ENCODE measurements around the gene EXOC4. TPM values are rescaled to one million over a fixed set of nuclear protein-coding genes. Genes with fewer than 3 reads are reported as not detected.

Gene EXOC4
- total and polyA plus RNA-seq, 2 of the 8 experiments (the other 6 are each of a cell fraction or from before 2014, with no cell fraction given) = 27.0 to 67.3 TPM

DNA sequence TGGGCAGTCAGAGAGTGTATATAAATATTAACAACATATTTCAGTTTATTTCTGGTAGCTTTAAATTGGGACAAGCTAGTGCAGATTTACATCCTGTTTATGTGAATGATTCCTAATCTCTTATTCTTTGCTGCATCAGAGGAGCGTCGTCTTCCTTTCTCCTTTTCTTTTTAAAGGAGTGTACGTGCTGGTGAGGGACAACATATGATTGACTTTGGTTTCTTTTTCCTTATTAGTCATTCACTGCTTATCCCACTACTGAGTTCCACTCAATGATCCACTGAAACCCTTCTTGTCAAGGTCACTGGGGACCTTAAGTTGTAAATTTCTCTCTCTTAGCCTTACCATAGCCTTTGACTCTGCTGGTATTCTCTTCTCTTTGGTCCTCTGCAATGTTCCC, 116.3 kb downstream of the EXOC4 start (continued):
- TF ChIP-seq, protein P1, sequence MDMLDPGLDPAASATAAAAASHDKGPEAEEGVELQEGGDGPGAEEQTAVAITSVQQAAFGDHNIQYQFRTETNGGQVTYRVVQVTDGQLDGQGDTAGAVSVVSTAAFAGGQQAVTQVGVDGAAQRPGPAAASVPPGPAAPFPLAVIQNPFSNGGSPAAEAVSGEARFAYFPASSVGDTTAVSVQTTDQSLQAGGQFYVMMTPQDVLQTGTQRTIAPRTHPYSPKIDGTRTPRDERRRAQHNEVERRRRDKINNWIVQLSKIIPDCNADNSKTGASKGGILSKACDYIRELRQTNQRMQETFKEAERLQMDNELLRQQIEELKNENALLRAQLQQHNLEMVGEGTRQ (IDR thresholded peaks at IDR 0.05; ENCODE audit: low read length) = no peak
- no peak for TF ChIP-seq POLR2A (IDR thresholded peaks at IDR 0.05; ENCODE audit: control extremely low read depth in 1 of 2, low read depth in 2 of 2, low read length in 2 of 2)
- no peak for TF ChIP-seq SIRT6 (IDR thresholded peaks at IDR 0.05; ENCODE audit: low read length)
